Medulla oblongata (tissue), 1 donor: ENCODE data around the gene CTDSPL2.
"Not testable (repeated sequence)": the region's sequence is repeated elsewhere in the genome, so short reads cannot be mapped to it uniquely, and the experiment has no call there.

Source experiments
- DNase-seq: peaks from one replicate; pipeline ENCODE4 v3.0.0-alpha.2; 2015; ENCODE audit errors: extremely low spot score

The CTDSPL2 gene

DNA sequence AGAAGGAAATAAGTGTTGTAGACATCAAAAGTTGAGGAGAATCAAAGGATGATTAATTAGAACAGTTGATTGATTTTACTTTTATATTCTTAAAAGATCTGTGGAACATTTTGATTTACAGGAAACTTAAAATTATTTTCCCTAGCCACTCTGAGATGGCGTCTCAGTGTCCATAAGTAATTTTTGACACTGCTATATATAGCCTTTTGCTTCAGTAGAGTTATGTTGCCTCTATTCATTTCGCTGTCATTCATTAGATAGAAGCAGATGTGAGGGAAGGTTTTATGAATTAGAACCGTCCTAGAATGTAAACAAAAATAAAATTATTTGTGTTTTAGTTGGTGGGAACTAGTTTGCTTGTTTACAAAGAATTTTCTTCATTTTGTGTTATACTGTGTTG, 58.5 kb downstream of the CTDSPL2 start:
- DNase-seq, result no peak

DNA sequence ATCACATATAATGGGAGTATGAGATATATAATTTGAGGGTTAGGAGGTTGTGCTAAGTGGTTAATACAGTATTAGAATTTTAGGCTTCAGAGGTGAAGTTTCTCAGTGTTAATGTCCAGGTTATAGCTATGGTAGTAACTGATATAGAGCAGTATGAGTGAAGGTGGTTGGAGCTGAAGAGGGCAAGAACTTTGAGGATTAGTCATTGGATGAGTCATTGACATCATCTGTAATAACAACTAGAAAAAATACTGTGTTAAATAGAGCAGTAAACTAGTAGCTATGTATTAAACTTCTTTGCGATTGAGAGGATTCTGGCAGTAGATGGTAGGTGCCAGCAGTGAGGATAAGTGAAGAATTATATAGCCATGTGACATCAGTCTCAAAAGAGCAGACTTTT, 62.0 kb downstream of the CTDSPL2 start:
- no peak for DNase-seq

DNA sequence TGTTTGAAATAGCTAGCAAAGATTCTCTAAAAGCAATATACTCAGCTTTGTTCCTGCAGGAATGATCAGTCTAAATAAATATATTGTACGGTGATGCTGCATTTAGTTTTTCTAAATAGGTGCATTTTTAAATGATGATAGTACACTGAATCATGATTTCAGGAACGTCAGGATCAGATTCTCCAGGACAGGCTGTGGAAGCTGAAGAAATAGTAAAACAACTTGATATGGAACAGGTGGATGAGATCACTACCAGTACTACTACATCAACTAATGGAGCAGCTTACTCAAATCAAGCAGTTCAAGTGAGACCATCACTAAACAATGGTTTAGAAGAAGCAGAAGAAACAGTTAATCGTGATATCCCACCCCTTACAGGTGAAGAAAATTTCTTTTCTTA, 63.2 kb downstream of the CTDSPL2 start:
- no peak for DNase-seq

DNA sequence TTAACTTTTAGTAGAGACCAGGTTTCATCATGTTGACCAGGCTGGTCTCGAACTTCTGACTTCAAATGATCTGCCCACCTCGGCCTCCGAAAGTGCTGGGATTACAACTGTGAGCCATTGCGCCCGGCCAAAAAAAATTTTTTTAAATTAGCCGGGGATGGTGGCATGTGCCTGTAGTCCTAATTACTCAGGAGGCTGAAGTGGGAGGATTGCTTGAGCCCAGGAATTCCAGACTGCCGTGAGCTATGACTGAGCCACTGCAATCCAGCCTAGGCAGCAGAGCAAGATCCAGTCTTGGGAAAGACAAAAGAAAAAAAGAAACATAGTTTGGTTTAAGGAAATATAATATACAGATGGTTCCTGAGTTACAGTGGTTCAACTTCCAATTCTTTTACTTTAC, 64.6 kb downstream of the CTDSPL2 start:
- DNase-seq, result no peak

DNA sequence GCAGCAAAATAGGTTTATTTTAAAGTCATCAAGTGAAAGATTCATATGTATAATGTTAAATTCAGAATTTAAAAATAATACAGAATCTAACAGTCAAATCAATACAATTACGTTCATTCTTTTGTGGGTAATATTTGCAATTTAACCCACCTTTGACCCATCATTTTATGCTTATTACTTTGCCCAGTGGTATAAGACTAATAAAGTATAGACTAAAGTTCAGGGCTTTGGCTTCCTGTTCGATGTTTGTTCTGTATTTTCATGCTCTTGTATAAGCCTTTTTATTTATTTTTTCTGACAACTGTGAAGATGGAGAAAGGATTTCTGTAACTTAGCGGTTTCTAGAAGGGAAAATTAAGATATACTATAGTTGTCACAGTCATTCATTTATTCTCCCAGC, 65.2 kb downstream of the CTDSPL2 start:
- DNase-seq, result no peak

DNA sequence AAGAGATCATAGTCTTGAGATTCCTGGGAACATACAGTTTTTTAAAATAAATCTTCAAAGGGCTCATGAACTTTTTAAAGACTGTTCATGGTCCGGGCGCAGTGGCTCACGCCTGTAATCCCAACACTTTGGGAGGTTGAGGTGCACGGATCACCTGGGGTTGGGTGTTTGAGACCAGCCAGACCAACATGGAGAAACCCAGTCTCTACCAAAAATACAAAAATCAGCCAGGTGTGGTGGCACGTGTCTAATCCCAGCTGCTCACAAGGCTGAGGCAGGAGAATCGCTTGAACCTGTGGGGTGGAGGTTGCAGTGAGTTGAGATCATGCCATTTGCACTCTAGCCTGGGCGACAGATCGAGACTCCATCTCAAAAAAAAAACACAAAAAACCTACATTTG, 68.1 kb downstream of the CTDSPL2 start:
- DNase-seq, result no peak

DNA sequence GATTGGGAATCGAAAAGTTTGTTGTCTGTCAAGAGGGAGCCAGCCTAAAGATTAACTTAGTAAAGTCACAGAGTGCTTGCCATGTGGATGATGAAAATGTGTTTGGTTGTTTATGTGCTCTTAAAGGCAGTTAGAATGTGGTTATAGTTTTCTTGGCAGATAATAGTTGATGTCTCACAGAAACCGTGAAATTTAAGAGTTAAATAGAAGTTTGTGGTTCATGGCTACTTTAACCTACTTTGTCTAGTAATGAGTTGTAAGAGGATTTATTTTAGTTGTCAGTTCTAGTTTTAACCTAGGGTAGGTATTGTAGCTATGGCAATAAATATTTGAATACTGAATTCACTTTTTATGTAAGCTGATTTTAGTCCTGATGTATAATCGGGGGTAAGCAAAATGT, 73.1 kb downstream of the CTDSPL2 start:
- DNase-seq, result no peak

DNA sequence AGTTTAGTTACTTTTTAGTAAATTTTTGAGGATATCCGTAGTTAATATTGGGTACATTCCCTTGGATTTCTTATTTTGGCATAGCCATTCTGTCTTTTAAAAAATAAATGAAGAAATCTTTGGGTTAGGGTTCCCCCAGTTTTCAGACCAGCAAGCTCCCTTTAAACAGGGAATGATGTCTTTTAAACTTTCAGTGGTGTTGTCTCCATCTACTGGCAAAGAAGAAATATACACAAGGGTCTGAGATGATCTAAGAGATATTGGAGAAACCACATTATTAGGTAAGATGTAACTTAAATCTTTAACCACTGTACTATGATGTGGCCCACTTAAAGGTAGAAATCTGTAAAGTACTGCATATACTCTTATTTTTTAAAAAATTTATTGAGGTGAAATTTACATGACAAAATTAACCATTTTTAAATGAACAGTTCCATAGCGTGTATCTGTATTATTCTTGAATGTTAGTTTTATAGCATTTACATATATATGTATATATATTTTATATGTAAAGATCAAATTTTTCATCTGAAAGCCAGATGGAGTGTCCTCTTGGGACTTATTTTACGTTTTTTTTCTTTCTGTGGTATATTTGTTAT, 74.4 kb downstream of the CTDSPL2 start:
- peak; percentile 70 for DNase-seq

DNA sequence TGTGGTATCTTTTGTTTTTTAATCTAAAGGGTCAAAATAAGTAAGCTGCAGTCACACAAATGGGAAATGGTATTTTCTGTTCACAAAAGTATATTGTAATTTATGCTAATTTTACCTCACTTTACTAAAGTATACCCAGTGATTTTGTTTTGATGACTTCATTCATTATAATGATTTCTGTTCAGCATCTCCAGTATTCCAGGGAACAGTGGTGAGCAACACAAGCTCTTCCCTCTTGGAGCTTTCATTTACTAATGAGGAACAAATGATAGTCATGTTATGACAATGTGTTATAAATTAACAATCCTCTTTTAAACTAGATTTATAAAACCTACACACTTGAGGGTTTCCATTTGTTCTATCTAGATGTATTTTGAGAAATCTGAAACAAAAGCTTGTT, 89.0 kb downstream of the CTDSPL2 start:
- DNase-seq, result no peak

DNA sequence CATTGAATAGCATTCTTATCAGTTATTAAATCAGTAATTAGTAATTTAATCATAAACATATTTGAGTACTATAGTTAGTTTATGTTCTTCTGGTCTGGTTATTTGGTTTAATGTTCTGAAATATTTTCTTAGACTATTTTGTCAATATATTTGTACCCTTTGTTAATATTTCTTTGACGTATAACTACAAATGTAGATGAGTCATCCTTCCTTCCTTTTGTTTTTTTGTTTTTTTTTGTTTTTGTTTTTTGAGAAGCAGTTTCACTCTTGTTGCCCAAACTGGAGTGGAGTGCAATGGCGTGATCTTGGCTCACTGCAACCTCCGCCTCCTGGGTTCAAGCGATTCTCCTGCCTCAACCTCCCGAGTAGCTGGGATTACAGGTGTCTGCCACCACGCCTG, 92.1 kb downstream of the CTDSPL2 start:
- no peak for DNase-seq

DNA sequence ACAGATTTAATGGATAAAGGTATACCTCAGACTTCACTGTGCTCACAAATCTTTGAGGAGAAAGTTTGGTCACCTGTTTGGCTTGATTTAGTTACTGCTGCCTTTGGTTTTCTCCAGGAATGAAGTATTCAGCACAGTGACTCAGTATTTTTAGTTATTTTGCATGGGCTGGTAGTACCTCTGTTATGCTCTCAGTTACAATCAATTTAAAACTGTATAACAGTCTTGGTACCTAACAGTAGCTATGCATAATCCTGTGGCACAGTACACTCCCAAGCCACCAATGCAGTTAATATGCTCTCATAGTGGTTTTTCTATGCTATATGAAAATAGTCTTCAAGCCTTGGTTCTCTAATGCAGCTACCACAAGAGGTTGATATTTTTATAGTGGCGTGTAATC, 97.6 kb downstream of the CTDSPL2 start:
- no peak for DNase-seq

DNA sequence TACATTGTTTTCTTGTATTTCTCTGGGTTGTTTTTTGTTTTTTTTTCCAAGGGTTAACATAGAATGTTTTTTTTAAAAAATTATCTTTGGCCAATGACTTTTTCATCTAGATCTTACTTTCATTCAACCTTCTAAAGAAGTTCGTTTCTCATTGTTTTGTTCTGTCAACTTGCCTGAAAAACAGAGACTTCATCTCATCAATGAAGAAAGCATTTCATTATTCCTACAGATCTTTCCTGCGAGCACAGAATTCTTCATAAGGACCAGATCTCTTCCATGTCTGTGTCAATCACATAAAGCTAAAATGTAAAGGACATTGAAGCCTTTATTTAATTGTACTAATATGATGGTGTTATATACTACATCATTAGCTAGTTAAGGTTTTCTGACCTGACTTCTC, 99.8 kb downstream of the CTDSPL2 start:
- peak; percentile 43 for DNase-seq

DNA sequence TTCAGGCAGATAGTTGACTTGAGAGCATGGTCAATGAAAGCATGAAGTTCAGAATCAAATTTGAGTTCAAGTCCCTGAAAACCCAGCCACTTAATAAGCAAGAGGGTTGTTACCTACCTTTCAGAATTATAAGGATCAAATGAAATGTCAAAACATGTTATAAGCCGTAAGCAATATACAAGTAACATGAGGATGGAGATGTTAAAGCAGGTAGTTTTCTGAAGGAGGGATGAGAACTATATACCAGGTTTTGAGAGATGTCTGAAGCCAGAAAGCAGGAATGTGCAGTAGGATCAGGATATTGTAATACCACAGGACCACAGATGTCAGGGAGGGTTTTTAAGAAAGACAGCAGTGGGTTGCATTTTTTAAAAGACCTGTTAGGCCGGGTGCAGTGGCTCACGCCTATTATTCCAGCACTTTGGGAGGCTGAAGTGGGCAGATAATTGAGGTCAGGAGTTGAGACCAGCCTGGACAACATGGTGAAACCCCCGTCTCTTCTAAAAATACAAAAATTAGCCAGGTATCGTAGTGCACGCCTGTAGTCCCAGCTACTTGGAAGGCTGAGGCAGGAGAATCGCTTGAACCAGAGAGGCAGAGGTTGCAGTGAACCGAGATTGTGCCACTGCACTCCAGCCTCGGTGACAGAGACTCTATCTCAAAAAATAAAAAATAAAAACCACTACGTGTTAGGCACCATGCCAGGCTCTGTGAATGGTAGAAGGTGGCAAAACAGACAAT, 102.6 kb downstream of the CTDSPL2 start:
- DNase-seq, result no peak

DNA sequence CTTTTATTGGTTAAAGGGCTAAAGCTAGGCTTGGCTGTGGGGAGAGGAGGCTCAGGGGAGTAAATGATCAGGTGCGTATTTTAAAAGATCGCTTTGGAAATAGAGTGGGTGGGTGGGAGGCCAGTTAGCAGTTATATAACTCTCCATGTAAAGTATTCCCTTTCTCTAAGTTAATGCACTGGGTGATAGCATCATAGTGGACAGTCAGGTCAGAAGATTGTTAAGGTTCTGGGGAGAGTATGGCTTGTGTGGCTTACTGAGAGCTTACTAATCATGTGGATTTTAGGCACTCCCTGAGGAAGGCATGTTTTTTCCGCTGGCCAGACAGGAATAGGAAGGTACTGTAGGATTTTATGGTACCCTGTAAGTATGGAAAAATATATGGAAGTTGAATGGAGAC, 103.2 kb downstream of the CTDSPL2 start:
- no peak for DNase-seq

DNA sequence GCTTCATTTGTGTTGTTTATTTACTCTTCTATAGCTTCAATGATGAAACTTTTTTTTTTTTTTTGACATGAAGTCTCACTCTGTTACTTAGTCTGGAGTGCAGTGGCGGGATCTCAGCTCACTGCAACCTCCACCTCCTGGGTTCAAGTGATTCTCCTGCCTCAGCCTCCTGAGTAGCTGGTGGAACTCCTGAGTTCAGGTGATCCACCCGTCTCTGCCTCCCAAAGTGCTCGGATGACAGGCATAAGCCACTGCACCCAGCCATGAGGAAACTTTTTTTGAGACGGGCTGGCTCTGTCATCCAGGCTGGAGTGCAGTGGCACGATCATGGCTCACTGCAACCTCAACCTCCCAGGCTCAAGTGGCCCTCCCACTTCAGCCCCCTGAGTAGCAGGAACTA, 104.8 kb downstream of the CTDSPL2 start:
- DNase-seq, result not testable (repeated sequence)

DNA sequence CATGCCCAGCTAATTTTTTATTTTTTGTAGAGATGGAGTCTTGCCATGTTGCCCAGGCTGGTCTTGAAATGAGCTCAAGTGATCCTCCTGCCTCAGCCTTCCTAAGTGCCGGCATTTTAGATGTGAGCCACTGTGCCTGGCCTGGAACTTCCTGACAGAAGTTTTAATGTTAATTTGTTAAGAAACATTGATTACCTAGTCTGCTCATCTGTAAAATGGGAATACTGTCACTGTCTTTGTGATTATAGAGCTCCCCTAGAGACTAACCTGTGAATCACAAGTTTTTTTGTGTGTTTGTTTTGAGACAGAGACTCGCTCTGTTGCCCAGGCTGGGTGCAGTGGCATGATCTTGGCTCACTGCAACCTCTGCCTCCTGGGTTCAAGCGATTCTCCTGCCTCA, 105.3 kb downstream of the CTDSPL2 start:
- no peak for DNase-seq

DNA sequence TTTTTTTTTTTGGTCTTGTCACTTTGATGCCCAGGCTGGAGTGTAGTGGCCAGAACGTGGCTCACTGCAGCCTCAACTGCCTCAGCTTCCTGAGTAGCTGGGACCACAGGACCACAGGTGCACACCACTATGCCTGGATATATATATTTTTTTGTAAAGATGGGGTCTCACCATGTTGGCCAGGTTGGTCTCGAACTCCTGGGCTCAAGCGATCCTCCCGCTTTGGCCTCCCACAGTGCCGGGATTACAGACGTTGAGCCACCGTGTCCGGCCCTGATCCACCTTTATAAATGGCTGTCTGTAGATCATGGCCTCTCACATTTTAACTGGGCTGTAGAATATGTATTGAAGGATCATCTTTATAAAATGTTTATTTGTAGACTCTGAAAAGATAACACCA, 107.7 kb downstream of the CTDSPL2 start:
- DNase-seq, result no peak

DNA sequence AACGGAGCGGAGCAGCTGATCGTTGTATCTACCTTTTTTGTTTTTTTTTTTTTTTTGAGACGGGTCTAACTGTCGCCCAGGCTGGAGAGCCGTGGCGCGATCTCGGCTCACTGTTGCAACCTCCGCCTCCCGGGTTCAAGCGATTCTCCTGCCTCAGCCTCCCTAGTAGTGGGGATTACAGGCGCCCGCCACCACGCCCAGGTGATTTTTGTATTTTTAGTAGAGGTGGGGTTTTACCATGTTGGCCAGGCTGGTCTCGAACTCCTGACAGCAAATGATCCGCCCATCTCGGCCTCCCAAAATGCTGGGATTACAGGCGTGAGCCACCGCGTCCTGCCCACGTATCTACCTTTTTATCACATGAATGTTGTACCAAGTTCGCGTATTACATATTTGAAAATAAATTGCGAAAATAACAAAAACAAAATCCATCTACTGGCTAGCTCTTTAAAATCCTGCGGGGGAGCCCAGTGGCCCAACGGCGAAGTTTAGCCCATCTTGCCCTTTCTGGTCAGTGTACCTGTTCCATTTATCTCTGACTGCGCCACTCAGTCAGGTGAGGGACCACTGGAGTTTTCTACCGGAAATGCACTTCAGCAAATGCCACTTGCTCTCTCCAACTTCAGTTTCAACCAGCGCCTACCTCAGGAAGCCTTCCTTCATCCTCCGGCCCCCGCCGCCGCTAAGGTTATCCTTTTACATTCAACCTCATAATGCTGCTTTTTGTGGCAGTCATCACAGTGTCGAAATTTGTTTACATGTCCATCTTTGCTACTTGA, 108.3 kb downstream of the CTDSPL2 start:
- peak; percentile 27 for DNase-seq

DNA sequence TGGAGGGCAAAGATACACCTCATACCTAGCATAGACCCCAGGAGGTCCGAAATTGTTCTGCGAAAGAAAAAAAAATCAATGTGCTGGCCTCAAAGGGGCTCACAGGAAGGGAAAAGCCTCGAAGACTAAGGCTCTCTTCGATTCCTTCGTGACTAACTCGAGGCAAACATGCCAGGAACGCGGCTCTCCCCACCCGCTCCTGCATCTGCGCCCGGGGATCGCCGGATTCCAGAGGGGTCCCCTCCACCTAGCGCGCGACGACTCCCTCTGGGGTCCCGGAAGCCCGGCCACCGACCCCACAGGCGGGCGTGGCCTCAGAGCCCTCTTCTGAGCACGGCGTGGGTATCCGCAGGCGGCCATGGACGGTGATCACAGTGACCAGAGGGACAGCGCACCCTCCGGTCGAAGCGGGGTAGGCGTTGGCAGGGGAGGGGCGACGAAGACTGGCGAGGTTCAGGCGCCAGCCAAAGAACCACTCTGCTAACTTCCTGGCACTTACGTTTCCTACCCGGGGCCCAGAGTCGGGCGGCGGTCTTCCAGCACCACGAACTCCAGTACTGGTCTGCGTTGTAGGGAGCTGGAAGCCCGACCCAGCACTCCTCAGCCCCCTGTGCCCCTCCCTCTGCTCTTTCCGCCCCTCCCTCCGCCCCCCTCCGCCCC, 109.0 kb downstream of the CTDSPL2 start:
- DNase-seq, result peak; percentile 90

DNA sequence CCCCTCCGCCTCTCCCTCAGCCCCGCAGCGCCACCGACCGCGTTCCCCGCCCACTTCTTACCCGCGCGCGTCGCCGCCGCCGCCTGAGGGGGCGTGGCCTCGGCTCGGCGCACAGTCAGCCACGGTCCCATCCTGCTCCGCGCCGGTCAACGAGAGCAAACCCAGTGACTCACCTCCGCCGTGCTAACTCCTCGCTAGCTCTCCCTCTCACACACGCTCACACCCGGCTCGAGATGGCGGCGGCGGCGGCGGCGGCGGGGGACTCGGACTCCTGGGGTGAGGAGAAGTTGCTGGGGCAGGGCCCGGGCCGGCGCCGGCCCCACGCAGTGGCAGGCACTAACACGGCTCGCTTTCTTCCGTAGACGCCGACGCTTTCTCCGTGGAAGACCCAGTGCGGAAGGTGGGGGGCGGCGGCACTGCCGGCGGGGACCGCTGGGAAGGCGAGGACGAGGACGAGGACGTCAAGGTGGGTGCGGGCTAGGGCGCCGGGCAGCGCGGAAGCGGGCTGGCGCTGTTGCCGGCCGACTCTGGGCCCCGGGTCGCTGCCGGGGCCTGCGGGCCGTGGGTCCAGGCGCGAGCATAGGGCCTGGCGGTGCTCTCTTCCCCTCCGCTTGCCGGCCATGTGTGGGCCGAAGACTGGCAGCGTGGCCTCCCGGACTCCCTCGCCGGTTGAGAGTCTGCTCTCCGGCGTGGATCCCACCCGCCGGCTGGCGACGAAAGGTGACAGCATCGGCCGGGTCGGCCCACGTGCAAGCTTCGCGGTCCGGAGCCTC, 109.7 kb downstream of the CTDSPL2 start, which contains the start of gene EIF3J:
TSS of gene EIF3J (plus strand) at position 186 of the 773 bp plus-strand sequence. CDS start at position 234, 48 bp downstream.
- DNase-seq, result peak; percentile 96

DNA sequence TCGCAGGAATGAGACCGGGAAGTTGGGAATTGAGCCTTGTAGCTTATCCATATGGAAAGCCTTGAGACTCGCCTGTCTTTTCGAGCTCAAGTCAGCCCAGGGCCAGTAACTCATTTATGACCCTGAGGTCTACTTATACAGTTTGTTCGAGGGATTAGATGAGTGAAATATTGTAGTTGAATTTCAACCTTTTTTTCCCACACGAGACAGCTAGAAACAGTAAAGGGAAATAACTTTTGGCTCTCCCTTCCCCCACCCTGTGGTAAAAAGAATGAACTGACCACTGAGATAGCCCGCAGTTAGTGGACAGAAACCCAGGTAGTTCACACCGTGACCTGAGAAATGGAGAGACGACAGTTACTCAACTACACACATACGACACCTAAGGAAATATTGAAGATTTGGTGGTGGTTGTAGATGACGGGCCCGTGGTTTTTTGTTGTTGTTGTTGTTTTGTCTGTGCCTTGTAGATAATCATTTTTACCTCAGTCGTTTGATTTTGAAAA, 110.4 kb downstream of the CTDSPL2 start:
- DNase-seq, result no peak
